GM23338 (cell line): ENCODE data around the gene KCNK15. TPM values are rescaled to one million over a fixed set of nuclear protein-coding genes. Genes with fewer than 3 reads are reported as not detected.

Experiments
- ATAC-seq: fragments of 200-7000 bp; cut with Tn5 transposase; 3 replicates; pipeline ENCODE4 v1.9.1; 2020
- DNase-seq: peaks from one replicate; pipeline ENCODE4 v3.0.0-alpha.2; 2015; ENCODE audit warnings: low spot score
- H2AFZ ChIP-seq: fragments of 200-600 bp; sonication (generic); 2 replicates; pipeline ENCODE4 v1.8.0; 2016; ENCODE audit warnings: antibody characterized with exemption, mild to moderate bottlenecking, moderate library complexity
- H3F3A ChIP-seq: fragments of 200-600 bp; sonication (generic); replicated peaks from 2 replicates; pipeline ENCODE4 v1.8.0; 2017; ENCODE audit warnings: antibody characterized with exemption, mixed run types, low read depth
- H3K27ac ChIP-seq: fragments of 200-600 bp; sonication (generic); 2 replicates; pipeline ENCODE4 v1.6.1; 2016; ENCODE audit warnings: low read depth
- H3K27me3 ChIP-seq: fragments of 200-600 bp; sonication (generic); 2 replicates; pipeline ENCODE4 v1.8.0; 2016; ENCODE audit warnings: mild to moderate bottlenecking, mixed run types, moderate library complexity; ENCODE audit not compliant: insufficient read depth
- H3K36me3 ChIP-seq: fragments of 200-600 bp; sonication (generic); 2 replicates; pipeline ENCODE4 v1.8.0; 2016; ENCODE audit warnings: mild to moderate bottlenecking; ENCODE audit not compliant: insufficient read depth
- H3K4me1 ChIP-seq: fragments of 200-600 bp; sonication (generic); 2 replicates; pipeline ENCODE4 v1.8.0; 2016; ENCODE audit warnings: mild to moderate bottlenecking, moderate library complexity; ENCODE audit not compliant: insufficient read depth
- H3K4me2 ChIP-seq: fragments of 200-600 bp; sonication (generic); 2 replicates; pipeline ENCODE4 v1.7.1; 2017; ENCODE audit warnings: mixed run types
- H3K4me3 ChIP-seq: fragments of 200-600 bp; sonication (generic); 2 replicates; pipeline ENCODE4 v1.6.1; 2016; ENCODE audit warnings: mixed run types
- H3K79me2 ChIP-seq: fragments of 200-600 bp; sonication (generic); replicated peaks from 2 replicates; pipeline ENCODE4 v1.8.0; 2017; ENCODE audit warnings: mild to moderate bottlenecking; ENCODE audit not compliant: insufficient read depth
- H3K9me2 ChIP-seq: fragments of 200-600 bp; sonication (generic); 2 replicates; pipeline ENCODE4 v1.8.0; 2017; ENCODE audit not compliant: insufficient read depth
- H4K20me1 ChIP-seq: fragments of 200-600 bp; sonication (generic); replicated peaks from 2 replicates; pipeline ENCODE4 v1.8.0; 2017; ENCODE audit warnings: mild to moderate bottlenecking; ENCODE audit not compliant: insufficient read depth
- H3K27ac Mint-ChIP-seq: 2 replicates; pipeline ENCODE4 v1.8.0; 2020; ENCODE audit warnings: inconsistent platforms, mild to moderate bottlenecking, moderate library complexity, mixed read lengths
- H3K27me3 Mint-ChIP-seq: 3 replicates; pipeline ENCODE4 v1.8.0; 2022; ENCODE audit warnings: low read depth, mild to moderate bottlenecking, moderate library complexity, mixed read lengths, inconsistent platforms; ENCODE audit not compliant: insufficient read depth, poor library complexity
- H3K36me3 Mint-ChIP-seq: 3 replicates; pipeline ENCODE4 v1.8.0; 2021; ENCODE audit warnings: low read depth, mild to moderate bottlenecking, inconsistent platforms, moderate library complexity, mixed read lengths
- H3K4me1 Mint-ChIP-seq: 3 replicates; pipeline ENCODE4 v1.8.0; 2020; ENCODE audit warnings: mild to moderate bottlenecking, inconsistent platforms, mixed read lengths
- H3K4me3 Mint-ChIP-seq: 3 replicates; pipeline ENCODE4 v1.8.0; 2021; ENCODE audit warnings: moderate library complexity, mild to moderate bottlenecking, inconsistent platforms, mixed read lengths
- H3K9me3 Mint-ChIP-seq: 3 replicates; pipeline ENCODE4 v1.8.0; 2020; ENCODE audit warnings: moderate library complexity, mild to moderate bottlenecking, inconsistent platforms, mixed read lengths
- CREB1 ChIP-seq: fragments of 250-450 bp; sonication (Bioruptor Pico); IDR thresholded peaks from 2 replicates; pipeline ENCODE4 v1.5.0; 2020; ENCODE audit warnings: low read depth, mild to moderate bottlenecking, moderate library complexity
- CTCF ChIP-seq, 2 experiments: fragments of 200-600 bp in 1 of 2; sonication (generic) in 1 of 2; conservative IDR thresholded peaks; 2 replicates each; pipeline versions ENCODE4 v1.5.1 to v1.6.1; 2016 to 2017; ENCODE audit warnings: antibody characterized with exemption in 2 of 2, low read depth in 2 of 2, mild to moderate bottlenecking in 2 of 2, moderate library complexity in 1 of 2
- ETS1 ChIP-seq: IDR thresholded peaks from 2 replicates; pipeline ENCODE4 v1.6.1; 2016; ENCODE audit warnings: antibody characterized with exemption
- EZH2 ChIP-seq: fragments of 200-600 bp; sonication (generic); IDR thresholded peaks from one replicate; pipeline ENCODE4 v1.8.0; 2017; ENCODE audit warnings: antibody characterized with exemption, mild to moderate bottlenecking, low read depth; ENCODE audit not compliant: unreplicated experiment
- EZH2phosphoT487 ChIP-seq: fragments of 200-600 bp; sonication (generic); IDR thresholded peaks from one replicate; pipeline ENCODE4 v1.8.1; 2018; ENCODE audit warnings: antibody characterized with exemption; ENCODE audit not compliant: unreplicated experiment
- JUNB ChIP-seq: IDR thresholded peaks from one replicate; pipeline ENCODE4 v1.6.1; 2016; ENCODE audit warnings: antibody characterized with exemption; ENCODE audit not compliant: unreplicated experiment
- NANOG ChIP-seq: IDR thresholded peaks from 2 replicates; pipeline ENCODE4 v1.6.1; 2016; ENCODE audit warnings: antibody characterized with exemption, borderline replicate concordance
- POLR2AphosphoS5 ChIP-seq: IDR thresholded peaks from 2 replicates; pipeline ENCODE4 v1.6.1; 2016; ENCODE audit warnings: antibody characterized with exemption, low read depth
- STAT1 ChIP-seq: IDR thresholded peaks from one replicate; pipeline ENCODE4 v1.6.1; 2016; ENCODE audit warnings: antibody characterized with exemption; ENCODE audit not compliant: unreplicated experiment
- ZNF114 ChIP-seq: fragments of 250-450 bp; sonication (Bioruptor Pico); IDR thresholded peaks from 2 replicates; pipeline ENCODE4 v1.5.0; 2020; ENCODE audit warnings: mild to moderate bottlenecking, moderate library complexity
- ZNF331 ChIP-seq: fragments of 250-450 bp; sonication (Bioruptor Pico); IDR thresholded peaks from 2 replicates; pipeline ENCODE4 v1.5.0; 2020; ENCODE audit warnings: low read depth, mild to moderate bottlenecking, moderate library complexity
- polyA plus RNA-seq: library from polyadenylated mRNA; unstranded; fragments of >200 nt; fragmentation: Nextera tagmentation; extraction: Ambion mirVana; gene quantifications from 2 replicates; pipeline ENCODE4 v1.2.1, GENCODE V29; 2016
- total RNA-seq: library from RNA; depleted of rRNA; stranded (reverse); fragments of >200 nt; shearing (Covaris generic); gene quantifications from 2 replicates; pipeline ENCODE4 v1.2.3, GENCODE V29; 2014
- TF ChIP-seq, protein P1 (sequence below): IDR thresholded peaks from one replicate; pipeline ENCODE4 v1.6.1; 2018; ENCODE audit warnings: antibody characterized with exemption; ENCODE audit not compliant: unreplicated experiment

Gene KCNK15
- total and polyA plus RNA-seq, 2 experiments from 2014 or later = 0.63 to 3.3 TPM

GRCh38 chr20:44737116-44737515 lies 8.5 kb upstream of the KCNK15 start:
- DNase-seq (no peak), ATAC-seq (no peak)
- no peaks in the 10 kb centered on the region for H4K20me1 ChIP-seq
- Mint-ChIP-seq H3K9me3 (no peaks in the 10 kb centered on the region; the same call in 1 of the 3 replicates), H3K27ac (no peak overlapping the region), H3K36me3 (peaks cover 4% of the 10 kb centered on the region; the same call in 1 of the 3 replicates), H3K27me3 (peaks cover 5% of the 10 kb centered on the region), H3K4me1 (peaks cover 28% of the 10 kb centered on the region), H3K4me3 (no peak overlapping the region)
- no peaks in the 10 kb centered on the region for H3K79me2 ChIP-seq
- H3K27me3 ChIP-seq = no peaks in the 10 kb centered on the region
- no peaks in the 10 kb centered on the region for H3F3A ChIP-seq
- H3K36me3 ChIP-seq = no peaks in the 10 kb centered on the region
- H3K4me1 ChIP-seq = no peaks in the 10 kb centered on the region
- H3K27ac ChIP-seq = no peak overlapping the region
- H3K4me2 ChIP-seq = no peak overlapping the region
- H2AFZ ChIP-seq = no peak overlapping the region
- H3K9me2 ChIP-seq = no peaks in the 10 kb centered on the region
- no peak overlapping the region for H3K4me3 ChIP-seq
- TF ChIP-seq NANOG = no peak
- TF ChIP-seq, protein P1, sequence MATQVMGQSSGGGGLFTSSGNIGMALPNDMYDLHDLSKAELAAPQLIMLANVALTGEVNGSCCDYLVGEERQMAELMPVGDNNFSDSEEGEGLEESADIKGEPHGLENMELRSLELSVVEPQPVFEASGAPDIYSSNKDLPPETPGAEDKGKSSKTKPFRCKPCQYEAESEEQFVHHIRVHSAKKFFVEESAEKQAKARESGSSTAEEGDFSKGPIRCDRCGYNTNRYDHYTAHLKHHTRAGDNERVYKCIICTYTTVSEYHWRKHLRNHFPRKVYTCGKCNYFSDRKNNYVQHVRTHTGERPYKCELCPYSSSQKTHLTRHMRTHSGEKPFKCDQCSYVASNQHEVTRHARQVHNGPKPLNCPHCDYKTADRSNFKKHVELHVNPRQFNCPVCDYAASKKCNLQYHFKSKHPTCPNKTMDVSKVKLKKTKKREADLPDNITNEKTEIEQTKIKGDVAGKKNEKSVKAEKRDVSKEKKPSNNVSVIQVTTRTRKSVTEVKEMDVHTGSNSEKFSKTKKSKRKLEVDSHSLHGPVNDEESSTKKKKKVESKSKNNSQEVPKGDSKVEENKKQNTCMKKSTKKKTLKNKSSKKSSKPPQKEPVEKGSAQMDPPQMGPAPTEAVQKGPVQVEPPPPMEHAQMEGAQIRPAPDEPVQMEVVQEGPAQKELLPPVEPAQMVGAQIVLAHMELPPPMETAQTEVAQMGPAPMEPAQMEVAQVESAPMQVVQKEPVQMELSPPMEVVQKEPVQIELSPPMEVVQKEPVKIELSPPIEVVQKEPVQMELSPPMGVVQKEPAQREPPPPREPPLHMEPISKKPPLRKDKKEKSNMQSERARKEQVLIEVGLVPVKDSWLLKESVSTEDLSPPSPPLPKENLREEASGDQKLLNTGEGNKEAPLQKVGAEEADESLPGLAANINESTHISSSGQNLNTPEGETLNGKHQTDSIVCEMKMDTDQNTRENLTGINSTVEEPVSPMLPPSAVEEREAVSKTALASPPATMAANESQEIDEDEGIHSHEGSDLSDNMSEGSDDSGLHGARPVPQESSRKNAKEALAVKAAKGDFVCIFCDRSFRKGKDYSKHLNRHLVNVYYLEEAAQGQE = no peak
- no peak for TF ChIP-seq CTCF (conservative IDR thresholded peaks at IDR 0.05; ENCODE audit: low read depth in 2 of 2)
- no peak for TF ChIP-seq EZH2
- no peak for TF ChIP-seq POLR2AphosphoS5
- TF ChIP-seq ZNF331 = no peak
- no peak for TF ChIP-seq ETS1
- no peak for TF ChIP-seq CREB1 (CRISPR knock-in tag)
- no peak for TF ChIP-seq STAT1
- TF ChIP-seq EZH2phosphoT487 = no peak
- no peak for TF ChIP-seq ZNF114
- no peak for TF ChIP-seq JUNB
